DOHH2 (cell line): ENCODE measurements around the gene C16orf95.

ENCODE experiments used
- H3F3A ChIP-seq: fragments of 200-600 bp; sonication (generic), shearing (Covaris generic); 2 replicates; pipeline ENCODE4 v1.6.0; 2016; ENCODE audit warnings: antibody characterized with exemption, mild to moderate bottlenecking; ENCODE audit not compliant: control insufficient read depth, insufficient read depth
- H3K27ac ChIP-seq: fragments of 200-600 bp; sonication (generic); 2 replicates; pipeline ENCODE4 v1.5.1; 2014; ENCODE audit warnings: low read depth, mild to moderate bottlenecking, low read length, moderate library complexity
- H3K27me3 ChIP-seq: fragments of 200-600 bp; sonication (generic); 2 replicates; pipeline ENCODE4 v1.6.1; 2014; ENCODE audit warnings: mild to moderate bottlenecking, low read length, mixed read lengths; ENCODE audit not compliant: control insufficient read depth
- H3K36me3 ChIP-seq: fragments of 200-600 bp; sonication (generic); 2 replicates; pipeline ENCODE4 v1.6.1; 2014; ENCODE audit warnings: mild to moderate bottlenecking, low read length, moderate library complexity, mixed read lengths; ENCODE audit not compliant: control insufficient read depth
- H3K4me1 ChIP-seq: fragments of 200-600 bp; sonication (generic); 2 replicates; pipeline ENCODE4 v1.6.1; 2014; ENCODE audit warnings: mild to moderate bottlenecking, low read length, mixed read lengths; ENCODE audit not compliant: control insufficient read depth
- H3K4me2 ChIP-seq: fragments of 200-600 bp; sonication (generic); 2 replicates; pipeline ENCODE4 v1.6.0; 2014; ENCODE audit warnings: mild to moderate bottlenecking, low read length, moderate library complexity
- H3K4me3 ChIP-seq: fragments of 200-600 bp; sonication (generic); 2 replicates; pipeline ENCODE4 v1.5.1; 2014; ENCODE audit warnings: mild to moderate bottlenecking, low read length, mixed read lengths
- H3K79me2 ChIP-seq: fragments of 200-600 bp; sonication (generic); 2 replicates; pipeline ENCODE4 v1.6.1; 2014; ENCODE audit warnings: mild to moderate bottlenecking, low read length, mixed read lengths; ENCODE audit not compliant: control insufficient read depth
- H3K9me2 ChIP-seq: fragments of 200-600 bp; sonication (generic); replicated peaks from 2 replicates; pipeline ENCODE4 v1.6.1; 2014; ENCODE audit warnings: mild to moderate bottlenecking, low read length, mixed read lengths; ENCODE audit not compliant: control insufficient read depth
- H3K9me3 ChIP-seq: fragments of 200-600 bp; sonication (generic); 2 replicates; pipeline ENCODE4 v1.6.1; 2014; ENCODE audit warnings: antibody characterized with exemption, low read length, mixed read lengths; ENCODE audit not compliant: control insufficient read depth, insufficient read depth
- H4K20me1 ChIP-seq: fragments of 200-600 bp; sonication (generic); 2 replicates; pipeline ENCODE4 v1.6.0; 2014; ENCODE audit warnings: low read depth, mild to moderate bottlenecking, antibody characterized with exemption, low read length, moderate library complexity; ENCODE audit not compliant: control insufficient read depth, insufficient read depth
- EZH2phosphoT487 ChIP-seq: fragments of 200-600 bp; sonication (generic); IDR thresholded peaks from 2 replicates; pipeline ENCODE4 v1.6.1; 2017; ENCODE audit warnings: borderline replicate concordance, mild to moderate bottlenecking, antibody characterized with exemption, low read length, moderate library complexity, mixed read lengths
- TF ChIP-seq, protein P1 (sequence below): fragments of 200-600 bp; sonication (generic); IDR thresholded peaks from one replicate; pipeline ENCODE4 v1.5.1; 2014; ENCODE audit warnings: antibody characterized with exemption, mild to moderate bottlenecking, low read depth, low read length; ENCODE audit not compliant: poor library complexity, severe bottlenecking

C16orf95 gene

GRCh38 chr16:87267566-87267965 lies 49.6 kb downstream of the C16orf95 start:
- no peaks in the 10 kb centered on the region for H3K79me2 ChIP-seq
- TF ChIP-seq EZH2phosphoT487 = no peak
- TF ChIP-seq, protein P1, sequence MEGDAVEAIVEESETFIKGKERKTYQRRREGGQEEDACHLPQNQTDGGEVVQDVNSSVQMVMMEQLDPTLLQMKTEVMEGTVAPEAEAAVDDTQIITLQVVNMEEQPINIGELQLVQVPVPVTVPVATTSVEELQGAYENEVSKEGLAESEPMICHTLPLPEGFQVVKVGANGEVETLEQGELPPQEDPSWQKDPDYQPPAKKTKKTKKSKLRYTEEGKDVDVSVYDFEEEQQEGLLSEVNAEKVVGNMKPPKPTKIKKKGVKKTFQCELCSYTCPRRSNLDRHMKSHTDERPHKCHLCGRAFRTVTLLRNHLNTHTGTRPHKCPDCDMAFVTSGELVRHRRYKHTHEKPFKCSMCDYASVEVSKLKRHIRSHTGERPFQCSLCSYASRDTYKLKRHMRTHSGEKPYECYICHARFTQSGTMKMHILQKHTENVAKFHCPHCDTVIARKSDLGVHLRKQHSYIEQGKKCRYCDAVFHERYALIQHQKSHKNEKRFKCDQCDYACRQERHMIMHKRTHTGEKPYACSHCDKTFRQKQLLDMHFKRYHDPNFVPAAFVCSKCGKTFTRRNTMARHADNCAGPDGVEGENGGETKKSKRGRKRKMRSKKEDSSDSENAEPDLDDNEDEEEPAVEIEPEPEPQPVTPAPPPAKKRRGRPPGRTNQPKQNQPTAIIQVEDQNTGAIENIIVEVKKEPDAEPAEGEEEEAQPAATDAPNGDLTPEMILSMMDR = no peak
- no peaks in the 10 kb centered on the region for H3K36me3 ChIP-seq
- no peak overlapping the region for H3K4me3 ChIP-seq
- H3K27ac ChIP-seq = no peak overlapping the region
- no peaks in the 10 kb centered on the region for H3K27me3 ChIP-seq
- no peaks in the 10 kb centered on the region for H4K20me1 ChIP-seq
- no peaks in the 10 kb centered on the region for H3F3A ChIP-seq
- no peaks in the 10 kb centered on the region for H3K9me2 ChIP-seq
- no peaks in the 10 kb centered on the region for H3K4me1 ChIP-seq
- no peaks in the 10 kb centered on the region for H3K9me3 ChIP-seq
- H3K4me2 ChIP-seq = no peak overlapping the region

- Histone ChIP-seq H3K36me3 (no peaks in the 10 kb centered on the region), H3K27ac (no peak overlapping the region), H3K4me2 (no peak overlapping the region), H3F3A (no peaks in the 10 kb centered on the region), H3K9me3 (no peaks in the 10 kb centered on the region), H4K20me1 (no peaks in the 10 kb centered on the region), H3K4me3 (no peak overlapping the region), H3K9me2 (no peaks in the 10 kb centered on the region), H3K4me1 (no peaks in the 10 kb centered on the region), H3K27me3 (no peaks in the 10 kb centered on the region), H3K79me2 (no peaks in the 10 kb centered on the region)
- no peak for TF ChIP-seq EZH2phosphoT487
- TF ChIP-seq, protein P1 = no peak
Measured at GRCh38 chr16:87266846-87267245, 50.3 kb downstream of the C16orf95 start.

- Histone ChIP-seq H3K79me2 (no peaks in the 10 kb centered on the region), H3K27ac (no peak overlapping the region), H3K4me1 (no peaks in the 10 kb centered on the region), H3K4me3 (no peak overlapping the region), H3K9me3 (no peaks in the 10 kb centered on the region), H4K20me1 (no peaks in the 10 kb centered on the region), H3F3A (no peaks in the 10 kb centered on the region), H3K27me3 (no peaks in the 10 kb centered on the region), H3K9me2 (no peaks in the 10 kb centered on the region), H3K4me2 (no peak overlapping the region), H3K36me3 (no peaks in the 10 kb centered on the region)
- TF ChIP-seq, protein P1 = no peak
- TF ChIP-seq EZH2phosphoT487 = no peak
Measured at GRCh38 chr16:87265261-87265660, 51.9 kb downstream of the C16orf95 start.

- Histone ChIP-seq H3F3A (no peaks in the 10 kb centered on the region), H3K4me2 (no peak overlapping the region), H3K4me1 (no peaks in the 10 kb centered on the region), H3K36me3 (no peaks in the 10 kb centered on the region), H3K9me3 (no peaks in the 10 kb centered on the region), H3K27me3 (no peaks in the 10 kb centered on the region), H3K4me3 (no peak overlapping the region), H4K20me1 (no peaks in the 10 kb centered on the region), H3K79me2 (no peaks in the 10 kb centered on the region), H3K9me2 (no peaks in the 10 kb centered on the region), H3K27ac (no peak overlapping the region)
- no peak for TF ChIP-seq EZH2phosphoT487
- TF ChIP-seq, protein P1 = no peak
Measured at GRCh38 chr16:87264634-87265033, 52.6 kb downstream of the C16orf95 start.
